ENCODE results near the gene KITLG. TPM values are rescaled to one million over a fixed set of nuclear protein-coding genes. Genes with fewer than 3 reads are reported as not detected.
"Not testable (repeated sequence)": the region's sequence is repeated elsewhere in the genome, so short reads cannot be mapped to it uniquely, and the experiment has no call there.

The KITLG gene
- total and polyA plus RNA-seq, 9 donors, result 5.0 to 22.6 (median 9.5) TPM

- Histone ChIP-seq H3K27me3 (no peaks in the 10 kb centered on the region), H3K4me3 (no peak overlapping the region), H3K9me3 (no peaks in the 10 kb centered on the region), H3K36me3 (no peaks in the 10 kb centered on the region), H3K27ac (no peak overlapping the region), H3K4me1 (ENCODE audit: insufficient read depth) (no peaks in the 10 kb centered on the region)
- no peak for DNase-seq
- TF ChIP-seq, protein P1, sequence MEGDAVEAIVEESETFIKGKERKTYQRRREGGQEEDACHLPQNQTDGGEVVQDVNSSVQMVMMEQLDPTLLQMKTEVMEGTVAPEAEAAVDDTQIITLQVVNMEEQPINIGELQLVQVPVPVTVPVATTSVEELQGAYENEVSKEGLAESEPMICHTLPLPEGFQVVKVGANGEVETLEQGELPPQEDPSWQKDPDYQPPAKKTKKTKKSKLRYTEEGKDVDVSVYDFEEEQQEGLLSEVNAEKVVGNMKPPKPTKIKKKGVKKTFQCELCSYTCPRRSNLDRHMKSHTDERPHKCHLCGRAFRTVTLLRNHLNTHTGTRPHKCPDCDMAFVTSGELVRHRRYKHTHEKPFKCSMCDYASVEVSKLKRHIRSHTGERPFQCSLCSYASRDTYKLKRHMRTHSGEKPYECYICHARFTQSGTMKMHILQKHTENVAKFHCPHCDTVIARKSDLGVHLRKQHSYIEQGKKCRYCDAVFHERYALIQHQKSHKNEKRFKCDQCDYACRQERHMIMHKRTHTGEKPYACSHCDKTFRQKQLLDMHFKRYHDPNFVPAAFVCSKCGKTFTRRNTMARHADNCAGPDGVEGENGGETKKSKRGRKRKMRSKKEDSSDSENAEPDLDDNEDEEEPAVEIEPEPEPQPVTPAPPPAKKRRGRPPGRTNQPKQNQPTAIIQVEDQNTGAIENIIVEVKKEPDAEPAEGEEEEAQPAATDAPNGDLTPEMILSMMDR (IDR thresholded peaks at IDR 0.05), result no peak
- no peak for TF ChIP-seq EP300 (IDR thresholded peaks at IDR 0.05)
- no peak for TF ChIP-seq POLR2A (IDR thresholded peaks at IDR 0.05)
- WGBS, 3 donors, result 0 to 13% (median 5%) methylated on average over 1 of the region's 1 CpG
- intact Hi-C loops (cut with DNase I), result no loop called here
These were observed 111.1 kb downstream of the KITLG start for GRCh38 chr12:88469154-88469553.

DNA sequence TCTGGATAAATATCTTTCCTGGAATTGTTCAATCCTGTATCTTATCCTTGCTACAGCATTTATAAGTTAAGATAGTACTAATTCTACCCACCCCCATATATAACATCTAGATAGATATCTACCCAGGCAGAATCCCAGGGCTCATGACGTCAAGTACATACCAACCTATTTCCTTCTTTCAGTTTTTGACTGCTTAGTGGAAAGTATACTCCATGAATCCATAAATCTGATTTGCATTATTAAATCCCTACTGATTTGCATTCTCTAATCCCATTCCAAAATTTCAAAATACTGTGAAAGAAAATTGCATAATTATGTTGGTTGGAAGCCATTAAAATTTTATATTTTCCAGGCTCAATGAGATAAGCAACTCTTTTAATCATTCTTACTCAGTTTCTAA lies 111.7 kb downstream of the KITLG start:
- Histone ChIP-seq H3K4me3 (no peak overlapping the region), H3K9me3 (no peaks in the 10 kb centered on the region), H3K36me3 (no peaks in the 10 kb centered on the region), H3K27me3 (no peaks in the 10 kb centered on the region), H3K4me1 (ENCODE audit: insufficient read depth) (no peaks in the 10 kb centered on the region), H3K27ac (no peak overlapping the region)
- WGBS, 3 donors, result 41 to 53% (median 42%) methylated on average over 1 of the region's 1 CpG
- no peak for TF ChIP-seq EP300 (IDR thresholded peaks at IDR 0.05)
- DNase-seq, result no peak
- intact Hi-C loops (cut with DNase I), result no loop called here

GRCh38 chr12:88466708-88467107 lies 113.6 kb downstream of the KITLG start:
- H3K27ac ChIP-seq; H3K9me3 ChIP-seq; intact Hi-C loops (cut with DNase I); DNase-seq; H3K36me3 ChIP-seq; H3K4me3 ChIP-seq; H3K4me1 ChIP-seq (ENCODE audit: insufficient read depth); H3K27me3 ChIP-seq: not testable (repeated sequence)
- WGBS, 3 donors, result 93 to 98% (median 97%) methylated on average over 10 of the region's 10 CpGs

DNA sequence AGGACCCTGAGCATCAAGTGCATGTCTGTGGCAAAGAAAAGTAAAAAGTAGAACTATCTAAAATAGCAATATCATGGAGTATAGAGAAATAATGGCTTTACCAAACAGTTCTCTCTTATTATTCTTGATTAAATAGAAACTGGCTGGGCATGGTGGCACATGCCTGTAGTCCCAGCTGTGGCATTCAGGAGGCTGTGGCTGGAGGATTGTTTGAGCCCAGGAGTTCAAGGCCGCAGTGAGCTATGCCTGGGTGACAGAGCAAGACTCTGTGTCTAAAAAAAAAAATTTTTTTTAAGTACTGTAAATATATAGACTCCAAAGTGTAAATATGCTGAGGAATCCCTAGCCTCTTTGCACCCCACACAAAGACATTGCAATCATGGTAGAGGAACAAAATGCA lies 121.9 kb downstream of the KITLG start:
- Histone ChIP-seq H3K36me3 (no peaks in the 10 kb centered on the region), H3K9me3 (no peaks in the 10 kb centered on the region), H3K4me3 (no peak overlapping the region), H3K27me3 (no peaks in the 10 kb centered on the region), H3K4me1 (ENCODE audit: insufficient read depth) (no peaks in the 10 kb centered on the region), H3K27ac (no peak overlapping the region)
- WGBS, 3 donors, result 95 to 96% (median 96%) methylated on average over 1 of the region's 1 CpG
- intact Hi-C loops (cut with DNase I), result no loop called here
- DNase-seq, result no peak
- no peak for TF ChIP-seq POLR2A (IDR thresholded peaks at IDR 0.05)
- no peak for TF ChIP-seq EP300 (IDR thresholded peaks at IDR 0.05)
- TF ChIP-seq, protein P1 (IDR thresholded peaks at IDR 0.05), result no peak

- Histone ChIP-seq H3K4me3 (no peak overlapping the region), H3K36me3 (no peaks in the 10 kb centered on the region), H3K27me3 (no peaks in the 10 kb centered on the region), H3K4me1 (ENCODE audit: insufficient read depth) (no peaks in the 10 kb centered on the region), H3K9me3 (no peaks in the 10 kb centered on the region), H3K27ac (no peak overlapping the region)
- no peak for DNase-seq
- intact Hi-C loops (cut with DNase I), result no loop called here
- TF ChIP-seq, protein P1 (IDR thresholded peaks at IDR 0.05), result no peak
- TF ChIP-seq POLR2A (IDR thresholded peaks at IDR 0.05) (no peak), EP300 (IDR thresholded peaks at IDR 0.05) (no peak)
These were observed 126.9 kb downstream of the KITLG start for GRCh38 chr12:88453323-88453722.

DNA sequence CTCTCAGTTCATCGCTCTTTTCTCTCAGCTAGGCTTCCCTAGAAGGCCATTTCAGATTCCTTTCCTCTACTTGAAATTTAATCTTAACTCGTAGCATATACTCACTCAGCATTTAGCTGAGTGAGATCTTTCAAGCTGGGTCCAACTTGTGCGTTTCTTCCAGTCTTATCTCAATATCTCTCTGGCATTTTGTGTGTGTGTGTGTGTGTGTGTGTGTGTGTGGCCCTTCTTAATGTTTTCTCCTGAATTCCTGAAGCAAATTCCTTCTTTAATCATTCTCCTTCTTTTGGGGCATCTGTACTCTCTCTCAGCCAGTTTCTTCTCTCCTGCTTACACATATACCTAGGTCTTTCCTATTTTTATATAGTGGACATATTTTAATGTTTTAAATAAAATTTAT lies 129.1 kb downstream of the KITLG start:
- intact Hi-C loops (cut with DNase I), result no loop called here
- Histone ChIP-seq H3K36me3 (no peaks in the 10 kb centered on the region), H3K27me3 (no peaks in the 10 kb centered on the region), H3K4me1 (ENCODE audit: insufficient read depth) (no peaks in the 10 kb centered on the region), H3K9me3 (no peaks in the 10 kb centered on the region), H3K4me3 (no peak overlapping the region), H3K27ac (no peak overlapping the region)
- DNase-seq, result no peak
- 88 to 91% (median 88%) methylated on average over 3 of the region's 3 CpGs for WGBS, 3 donors
- TF ChIP-seq POLR2A (IDR thresholded peaks at IDR 0.05), result no peak
- TF ChIP-seq, protein P1 (IDR thresholded peaks at IDR 0.05), result no peak
- no peak for TF ChIP-seq EP300 (IDR thresholded peaks at IDR 0.05)

Data from ovary (tissue), 9 donors.